GM19463 (cell line): ENCODE data around the gene FAM210A.
A peak's percentile ranks its signal among the peaks of the same experiment; 100 is the strongest.

Experiments used
- ATAC-seq: cut with Tn5 transposase; IDR thresholded peaks from one replicate; pipeline ENCODE4 v1.9.1; 2021; ENCODE audit warnings: mild to moderate bottlenecking, moderate library complexity; ENCODE audit not compliant: unreplicated experiment

The FAM210A gene

GRCh38 chr18:13646633-13647032 is 79.7 kb downstream of the FAM210A start:
- ATAC-seq, result no peak

DNA sequence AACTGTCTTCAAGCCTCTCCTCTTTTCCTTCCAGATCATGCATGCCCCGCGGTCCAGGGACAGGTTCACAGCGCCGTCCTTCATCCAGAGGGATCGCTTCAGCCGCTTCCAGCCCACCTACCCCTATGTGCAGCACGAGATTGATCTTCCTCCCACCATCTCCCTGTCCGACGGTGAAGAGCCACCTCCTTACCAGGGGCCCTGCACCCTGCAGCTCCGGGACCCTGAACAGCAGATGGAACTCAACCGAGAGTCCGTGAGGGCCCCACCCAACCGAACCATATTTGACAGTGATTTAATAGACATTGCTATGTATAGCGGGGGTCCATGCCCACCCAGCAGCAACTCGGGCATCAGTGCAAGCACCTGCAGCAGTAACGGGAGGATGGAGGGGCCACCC is 81.3 kb downstream of the FAM210A start:
- ATAC-seq, result no peak

DNA sequence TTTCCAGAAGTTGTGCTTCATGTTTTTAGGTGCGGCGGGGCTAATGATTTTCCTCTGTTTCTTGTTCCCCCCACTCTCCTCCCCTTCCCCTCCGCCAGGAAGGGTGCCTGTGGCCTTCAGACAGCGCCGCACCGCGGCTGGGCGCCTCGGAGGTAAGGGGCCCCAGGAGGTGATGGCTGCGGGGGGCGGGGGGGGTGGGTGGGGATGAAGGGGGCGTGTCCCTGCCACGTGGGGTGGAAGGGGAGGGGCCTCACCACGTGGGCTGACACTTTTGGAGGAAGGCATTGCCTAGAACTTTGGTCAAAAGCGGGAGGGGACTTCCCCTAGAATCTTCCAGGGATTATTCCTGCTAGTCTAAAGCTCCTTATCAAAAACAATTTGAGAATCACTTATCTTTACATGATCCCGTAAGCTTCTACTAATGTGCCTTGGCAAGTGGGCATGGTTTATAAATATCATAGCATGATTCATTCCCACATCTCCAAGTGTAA is 83.1 kb downstream of the FAM210A start:
- ATAC-seq, result no peak

GRCh38 chr18:13642440-13642827 is 83.9 kb downstream of the FAM210A start:
- ATAC-seq, result no peak

GRCh38 chr18:13641551-13642439 is 84.6 kb downstream of the FAM210A start:
- ATAC-seq, result no peak

DNA sequence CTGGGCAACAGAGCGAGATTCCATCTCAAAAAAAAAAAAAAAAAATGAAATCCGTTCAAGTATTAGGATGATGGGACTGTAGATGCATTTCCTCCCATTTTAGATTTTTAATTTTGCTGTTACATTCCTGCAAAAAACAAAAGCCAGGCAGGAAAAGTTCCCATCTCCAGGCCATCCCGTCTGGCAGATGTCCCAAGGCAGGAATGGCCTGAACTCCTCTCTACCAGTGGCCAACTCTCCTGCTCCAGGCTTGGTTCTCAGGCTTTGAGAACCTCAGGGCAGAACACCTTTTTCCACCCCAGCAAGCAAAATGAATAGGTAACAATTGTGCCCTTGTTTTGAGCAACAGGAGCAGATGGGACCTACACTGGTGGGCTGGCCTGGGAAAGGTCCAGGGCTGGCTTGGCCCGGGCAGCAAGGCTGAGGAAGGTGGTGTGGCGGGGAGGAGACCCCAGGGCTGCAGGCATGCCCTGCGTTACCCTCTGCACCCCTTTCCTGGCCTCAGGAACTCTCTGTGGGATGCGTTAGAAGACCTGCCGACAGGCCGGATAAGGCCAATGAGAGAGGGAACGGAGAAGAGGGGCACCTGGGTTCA is 86.0 kb downstream of the FAM210A start:
- ATAC-seq, result no peak

DNA sequence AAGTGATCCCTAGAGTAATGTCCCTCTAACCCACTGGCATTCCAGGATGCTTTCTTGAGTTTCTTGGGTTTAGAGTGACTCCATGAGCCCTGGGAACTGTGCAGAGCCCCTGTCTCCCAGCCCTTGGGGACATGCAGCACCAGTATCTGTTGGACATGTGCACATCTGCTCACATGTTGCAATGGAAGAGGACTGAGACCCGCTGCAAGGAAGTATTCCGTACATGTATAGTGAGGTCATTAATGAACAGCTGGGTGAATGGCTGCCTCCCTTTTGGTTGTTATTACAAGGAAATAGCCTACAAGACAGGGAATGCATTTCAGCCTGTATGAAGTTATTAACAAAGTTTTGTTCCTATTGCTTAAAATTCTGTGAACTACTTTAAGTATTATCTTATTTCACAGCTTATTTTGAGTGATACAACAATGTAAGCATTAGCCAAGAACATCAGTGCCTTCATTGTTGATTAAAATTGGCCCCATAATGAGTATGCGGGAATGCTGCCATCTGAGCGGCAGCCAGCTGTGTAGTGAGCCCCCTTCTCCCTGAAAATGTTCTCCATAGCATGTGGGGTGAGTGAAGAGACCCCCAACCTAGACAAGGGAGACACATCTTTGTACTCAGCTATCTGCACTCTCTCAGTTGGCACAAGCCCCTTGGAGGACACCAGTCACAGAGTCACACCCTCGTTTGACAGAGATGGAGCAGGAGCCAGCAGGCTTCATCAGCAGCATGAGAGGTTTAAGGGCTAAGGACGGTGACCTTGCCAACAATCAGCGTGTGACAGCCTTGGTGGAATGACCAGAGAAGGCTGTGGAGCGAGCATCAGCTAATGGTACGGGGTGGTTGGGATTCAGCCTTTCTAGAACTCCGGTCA is 87.4 kb downstream of the FAM210A start:
- no peak for ATAC-seq

DNA sequence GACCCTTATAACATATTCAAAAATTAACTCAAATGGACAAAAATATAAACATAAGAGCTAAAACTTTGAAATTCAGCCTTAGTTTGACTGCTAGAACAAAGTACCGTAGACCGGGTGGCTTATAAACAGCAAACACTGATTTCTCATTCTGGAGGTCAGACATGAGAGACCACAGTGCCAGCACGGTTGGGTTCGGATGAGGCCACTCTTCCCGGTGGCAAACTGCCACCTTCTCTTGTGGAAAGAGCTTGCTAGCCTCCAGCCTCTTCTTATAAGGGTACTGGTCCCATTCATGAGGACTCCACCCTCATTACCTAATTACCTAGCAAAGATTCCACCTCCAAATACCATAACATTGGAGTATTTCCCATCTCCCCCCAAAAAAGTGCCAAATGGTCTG is 91.3 kb downstream of the FAM210A start:
- no peak for ATAC-seq

DNA sequence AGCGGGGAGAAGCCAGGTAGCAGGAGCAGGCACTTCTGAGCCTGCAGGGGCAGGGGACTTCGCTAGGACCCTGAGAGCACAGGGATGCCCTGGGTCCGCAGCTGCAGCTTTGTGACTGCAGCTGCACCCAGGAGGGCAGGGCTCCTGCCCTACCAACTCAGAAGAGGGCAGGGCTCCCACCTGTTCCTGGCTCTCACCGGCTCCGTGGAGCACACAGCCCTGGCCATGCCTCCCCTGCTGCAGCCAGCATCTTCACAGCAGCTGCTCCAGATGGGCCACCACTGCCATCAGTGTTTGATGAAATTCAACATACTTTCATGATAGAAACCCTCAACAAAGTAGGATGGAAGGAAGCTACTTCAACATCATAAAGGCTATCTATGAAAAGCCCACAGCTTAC is 92.7 kb downstream of the FAM210A start:
- ATAC-seq, result no peak

DNA sequence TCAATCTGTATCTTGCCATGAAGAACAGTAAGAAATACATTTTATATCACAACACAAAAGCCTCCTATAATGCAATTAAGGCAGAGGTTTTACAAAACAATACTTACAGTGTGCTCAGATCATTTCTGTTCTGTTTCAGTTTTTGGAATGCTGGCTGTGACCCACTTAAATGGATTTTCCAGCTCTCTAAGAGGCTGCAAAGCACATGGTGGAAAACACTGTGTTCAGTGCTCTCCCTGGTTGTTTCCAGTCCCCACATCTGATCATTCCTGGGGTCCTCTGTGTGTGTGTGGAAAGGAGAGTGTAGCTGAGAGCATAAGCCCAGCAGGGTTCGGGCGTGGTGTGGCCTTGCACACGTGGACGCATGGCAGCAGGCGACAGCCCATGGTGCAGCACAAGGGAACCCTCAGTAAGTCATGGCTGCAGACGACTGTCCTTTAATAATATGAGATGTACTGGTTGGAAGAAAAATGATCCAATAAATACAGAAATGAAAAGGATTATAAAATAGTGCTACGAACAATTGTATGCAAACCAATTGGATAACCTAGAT is 95.6 kb downstream of the FAM210A start:
- no peak for ATAC-seq

- ATAC-seq, result peak; percentile 86
These were observed 96.3 kb downstream of the FAM210A start for GRCh38 chr18:13629841-13630715.

- ATAC-seq, result no peak
These were observed 98.1 kb downstream of the FAM210A start for GRCh38 chr18:13628211-13628610.

DNA sequence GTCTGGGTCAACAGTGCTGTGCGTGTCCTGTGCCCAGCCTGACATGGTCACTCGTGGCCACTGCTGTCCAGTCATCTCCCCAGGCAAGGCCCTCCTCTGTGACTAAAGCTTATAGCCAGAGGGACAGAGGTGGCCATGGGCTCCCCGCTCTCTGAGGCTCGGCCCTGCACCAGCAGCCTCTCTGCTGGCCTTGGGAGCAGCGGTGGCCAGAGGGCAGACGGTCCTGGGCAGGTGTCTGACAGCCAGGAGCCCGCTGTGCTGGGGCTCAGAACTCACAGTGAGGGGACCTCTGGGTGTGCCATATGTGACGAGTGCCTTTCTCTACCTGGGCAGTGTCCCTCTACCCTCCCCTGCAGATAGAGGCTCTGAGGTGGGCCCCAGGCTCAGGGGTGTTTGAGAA is 98.7 kb downstream of the FAM210A start:
- ATAC-seq, result no peak

GRCh38 chr18:13626544-13626908 is 99.8 kb downstream of the FAM210A start:
- ATAC-seq, result no peak

DNA sequence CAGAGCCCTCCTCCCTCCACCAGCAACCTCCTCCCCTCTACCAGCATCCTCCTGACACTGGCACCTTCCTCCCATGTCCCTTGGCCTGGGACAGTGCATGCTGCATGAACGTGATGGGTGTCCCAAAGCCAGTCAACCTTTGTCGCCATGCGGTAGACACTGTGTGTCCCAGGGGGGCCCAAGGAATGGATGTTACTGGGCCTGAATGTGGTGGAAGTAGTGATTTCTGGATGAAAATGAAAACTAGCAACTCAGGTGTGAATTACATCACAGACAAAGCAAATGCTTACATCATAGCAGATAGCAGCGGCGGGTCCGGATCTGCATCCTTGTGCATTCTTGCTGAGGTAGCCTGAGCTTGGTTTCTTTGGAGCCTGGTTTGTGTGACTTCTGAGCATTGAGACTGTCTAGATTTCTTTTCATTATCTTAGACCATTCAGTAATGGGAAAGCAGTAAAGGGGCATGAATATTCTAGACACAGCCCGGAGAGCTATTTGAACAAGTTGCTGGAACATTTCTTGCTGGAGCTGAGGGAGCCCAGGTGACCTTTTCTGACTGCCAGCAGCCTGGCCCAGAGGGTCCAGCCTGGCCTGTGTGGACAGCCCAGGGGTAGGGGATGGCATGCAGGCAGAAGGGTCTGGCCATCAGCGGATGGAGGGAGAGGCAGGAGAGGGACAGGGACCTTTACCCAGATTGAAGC is 100.4 kb downstream of the FAM210A start:
- ATAC-seq, result no peak

- no peak for ATAC-seq
These were observed 101.0 kb downstream of the FAM210A start for GRCh38 chr18:13625355-13625754.

- ATAC-seq, result no peak
These were observed 101.7 kb downstream of the FAM210A start for GRCh38 chr18:13624563-13625237.

- no peak for ATAC-seq
These were observed 102.5 kb downstream of the FAM210A start for GRCh38 chr18:13623871-13624270.

DNA sequence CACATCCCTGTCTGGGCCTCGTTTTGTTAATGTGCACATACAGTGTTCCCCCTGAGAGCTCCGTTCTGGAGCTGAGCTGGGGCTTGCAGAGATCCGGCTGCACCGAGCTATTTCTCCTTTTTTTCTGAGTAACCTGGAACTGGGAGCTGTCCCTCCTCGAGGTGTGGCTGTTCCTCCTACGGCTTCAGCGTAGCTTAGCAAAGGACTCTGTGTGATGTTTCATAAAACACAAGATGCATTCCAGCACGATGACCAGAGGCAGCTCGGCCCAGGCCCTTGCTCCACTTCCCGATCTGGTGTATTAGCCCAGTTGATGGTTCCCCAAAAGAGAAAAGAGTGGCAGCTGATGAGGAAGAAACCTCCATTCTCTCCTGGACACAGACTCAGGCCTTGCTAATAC is 103.0 kb downstream of the FAM210A start:
- no peak for ATAC-seq
